Measurements from ENCODE around the gene PLAGL2. TPM values are rescaled to one million over a fixed set of nuclear protein-coding genes. Genes with fewer than 3 reads are reported as not detected.

Gene PLAGL2
- total RNA-seq, 1 experiment from 2014 or later: 44.4 TPM

DNA sequence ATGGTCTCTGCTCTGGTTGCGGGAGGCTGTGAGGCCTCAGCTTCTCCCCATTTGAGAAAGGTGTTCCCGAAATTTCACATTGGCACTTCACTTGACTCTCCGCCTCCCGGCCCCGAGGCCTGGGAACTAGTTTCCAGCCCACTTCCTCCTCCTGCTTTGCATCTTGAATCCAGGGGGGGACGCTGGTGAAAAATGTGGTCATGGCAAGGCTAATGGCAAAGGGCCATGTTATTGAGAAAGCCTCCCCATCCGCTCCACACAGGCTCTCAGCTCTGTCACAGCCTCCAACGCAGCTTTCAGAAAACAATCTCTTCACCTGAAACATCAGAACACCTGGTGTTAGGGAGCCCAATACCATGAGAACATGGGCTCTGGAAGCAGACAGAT, 5.6 kb downstream of the PLAGL2 start:
- Histone ChIP-seq H2BK5ac (ENCODE audit: insufficient read length, low read length) (no peak overlapping the region), H3K27me3 (ENCODE audit: insufficient read depth, low read length) (no peaks in the 10 kb centered on the region), H3K79me2 (ENCODE audit: insufficient read depth, low read length) (peaks cover 20% of the 10 kb centered on the region; the same call in 1 of the 2 replicates), H3K79me1 (ENCODE audit: insufficient read depth, low read depth, low read length, poor library complexity, severe bottlenecking) (peaks cover 9% of the 10 kb centered on the region), H3T11ph (ENCODE audit: low read length) (no peak overlapping the region), H3K23me2 (ENCODE audit: insufficient read length, low read depth, low read length, poor library complexity, severe bottlenecking) (peaks cover 8% of the 10 kb centered on the region), H3K9ac (ENCODE audit: extremely low read depth, insufficient read length, low read length) (no peak overlapping the region), H2BK15ac (ENCODE audit: low read depth, low read length) (no peak overlapping the region), H2BK12ac (ENCODE audit: insufficient read length, low read depth, low read length) (no peak overlapping the region), H2BK20ac (ENCODE audit: low read depth, low read length, poor library complexity, severe bottlenecking) (no peak overlapping the region), H4K8ac (replicated peaks; ENCODE audit: insufficient read length, low read depth, low read length) (no peak overlapping the region), H2BK120ac (ENCODE audit: low read depth, low read length, poor library complexity, severe bottlenecking) (no peak overlapping the region), H3K9me3 (ENCODE audit: control insufficient read depth, low read depth, low read length) (no peaks in the 10 kb centered on the region), H3K18ac (ENCODE audit: insufficient read length, low read depth, low read length) (no peak overlapping the region), H3K56ac (ENCODE audit: insufficient read length, low read depth, low read length) (no peak overlapping the region), H2AK5ac (ENCODE audit: insufficient read length, low read length) (no peak overlapping the region), H3K4me1 (ENCODE audit: insufficient read depth, low read length) (no peaks in the 10 kb centered on the region), H3K4ac (ENCODE audit: low read depth, low read length) (no peak overlapping the region), H3K4me2 (ENCODE audit: insufficient read depth, insufficient read length, low read length) (no peak overlapping the region), H2AFZ (ENCODE audit: low read length) (no peak overlapping the region), H3K27ac (ENCODE audit: insufficient read length, low read depth, low read length) (no peak overlapping the region), H4K91ac (ENCODE audit: insufficient read length, low read depth, low read length) (no peak overlapping the region), H3K23ac (ENCODE audit: insufficient read length, low read depth, low read length) (no peak overlapping the region), H4K20me1 (ENCODE audit: control insufficient read depth, insufficient read depth, insufficient read length) (no peaks in the 10 kb centered on the region), H3K14ac (ENCODE audit: insufficient read depth, low read length) (no peak overlapping the region), H4K5ac (ENCODE audit: insufficient read length, low read depth, low read length) (no peak overlapping the region)
- H3K36me3 Mint-ChIP-seq (ENCODE audit: insufficient read depth in 1 of 3, low read depth in 3 of 3): peaks cover 26 to 66% (median 49%) of the 10 kb centered on the region in 3 experiments
- no CpG with 5 or more reads among the region's 8 CpGs for WGBS (ENCODE audit: extremely low coverage, insufficient read length, low lambda C conversion rate)
- peak overlapping the region in 1 of 3 experiments; percentile 54; a peak in 1 of 7 replicates for H3K27ac Mint-ChIP-seq
- no peaks in the 10 kb centered on the region; a peak in 1 of 5 replicates for H3K9me3 Mint-ChIP-seq
- no peak for DNase-seq
- TF ChIP-seq, protein P1, sequence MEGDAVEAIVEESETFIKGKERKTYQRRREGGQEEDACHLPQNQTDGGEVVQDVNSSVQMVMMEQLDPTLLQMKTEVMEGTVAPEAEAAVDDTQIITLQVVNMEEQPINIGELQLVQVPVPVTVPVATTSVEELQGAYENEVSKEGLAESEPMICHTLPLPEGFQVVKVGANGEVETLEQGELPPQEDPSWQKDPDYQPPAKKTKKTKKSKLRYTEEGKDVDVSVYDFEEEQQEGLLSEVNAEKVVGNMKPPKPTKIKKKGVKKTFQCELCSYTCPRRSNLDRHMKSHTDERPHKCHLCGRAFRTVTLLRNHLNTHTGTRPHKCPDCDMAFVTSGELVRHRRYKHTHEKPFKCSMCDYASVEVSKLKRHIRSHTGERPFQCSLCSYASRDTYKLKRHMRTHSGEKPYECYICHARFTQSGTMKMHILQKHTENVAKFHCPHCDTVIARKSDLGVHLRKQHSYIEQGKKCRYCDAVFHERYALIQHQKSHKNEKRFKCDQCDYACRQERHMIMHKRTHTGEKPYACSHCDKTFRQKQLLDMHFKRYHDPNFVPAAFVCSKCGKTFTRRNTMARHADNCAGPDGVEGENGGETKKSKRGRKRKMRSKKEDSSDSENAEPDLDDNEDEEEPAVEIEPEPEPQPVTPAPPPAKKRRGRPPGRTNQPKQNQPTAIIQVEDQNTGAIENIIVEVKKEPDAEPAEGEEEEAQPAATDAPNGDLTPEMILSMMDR (conservative IDR thresholded peaks at IDR 0.05): no peak
- no peak overlapping the region for H3K4me3 Mint-ChIP-seq
- H3K4me1 Mint-ChIP-seq: peaks cover 43 to 44% of the 10 kb centered on the region in 2 experiments
- no peaks in the 10 kb centered on the region for H3K27me3 Mint-ChIP-seq (ENCODE audit: low read depth)

Measured in H9 (cell line).